ENCODE data around the gene LITAFD.

Gene LITAFD

GRCh38 chr16:8924214-8924613 is 42.1 kb downstream of the LITAFD start:
- DNase-seq = no peak

GRCh38 chr16:8925455-8925854 is 43.3 kb downstream of the LITAFD start:
- DNase-seq = no peak

- no peak for DNase-seq
Observed at GRCh38 chr16:8926827-8927226, 44.7 kb downstream of the LITAFD start.

DNA sequence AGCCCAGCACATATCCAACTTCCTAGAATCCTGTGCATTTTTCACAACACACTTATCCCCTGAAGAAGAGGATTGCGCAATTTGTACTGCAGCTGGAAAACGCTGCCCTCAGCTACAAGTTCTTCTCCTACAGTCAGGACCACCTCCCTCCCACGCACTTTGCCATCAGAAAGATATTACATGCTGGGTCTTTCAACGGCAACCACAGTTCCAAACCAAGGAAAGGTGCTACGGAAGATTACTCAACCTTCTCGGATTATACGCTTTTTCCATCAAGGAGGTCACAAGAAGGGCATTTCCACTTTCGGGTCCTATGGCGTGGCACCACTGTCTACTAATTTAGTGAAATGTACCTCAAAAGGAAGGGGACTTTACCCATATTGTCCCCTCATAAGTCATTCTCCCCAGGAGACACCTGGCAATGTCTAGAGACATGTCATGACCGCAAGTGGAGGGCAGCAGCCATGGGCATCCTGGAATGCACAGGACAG is 46.4 kb downstream of the LITAFD start:
- no peak for DNase-seq

GRCh38 chr16:8929086-8929748 is 47.1 kb downstream of the LITAFD start:
- DNase-seq = peak; percentile 98

DNA sequence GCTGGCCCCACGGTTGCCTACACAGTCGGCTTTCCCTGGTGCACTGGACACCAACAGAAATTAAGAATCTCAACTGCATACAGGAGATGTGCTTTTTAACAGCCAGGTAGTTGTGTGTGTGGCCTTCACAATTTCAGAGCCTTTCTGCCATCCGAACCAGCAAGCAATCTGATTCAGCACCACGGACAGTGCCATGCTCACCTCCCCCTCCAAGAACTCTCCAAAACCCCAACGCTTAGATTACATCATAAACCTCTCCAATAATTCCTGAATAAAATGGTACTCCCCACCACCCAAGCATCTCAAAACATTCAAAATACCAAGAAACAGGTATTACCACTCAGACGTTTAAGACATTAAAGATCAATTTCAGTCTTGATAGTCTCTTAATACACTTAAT is 49.7 kb downstream of the LITAFD start:
- no peak for DNase-seq

DNA sequence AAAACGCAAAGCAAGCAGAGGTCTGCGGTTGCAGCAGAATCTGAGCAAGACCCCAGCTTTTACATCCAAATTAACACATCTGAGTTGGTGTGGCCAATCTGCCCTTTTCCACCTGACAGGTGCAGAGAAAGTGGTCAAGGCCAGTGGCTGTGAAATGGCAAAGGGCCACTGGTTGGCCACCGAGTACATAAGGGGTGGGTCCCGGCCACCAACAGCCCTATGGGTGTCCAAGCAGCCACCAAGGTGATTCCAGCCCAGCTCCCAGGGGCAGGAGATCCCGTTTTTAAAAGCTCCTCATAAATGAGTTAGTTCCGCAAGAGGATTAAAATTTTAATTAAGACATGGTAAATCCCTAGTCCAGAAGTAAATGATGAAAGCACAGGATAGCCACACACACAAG is 52.5 kb downstream of the LITAFD start:
- DNase-seq = no peak
